Mucosa of stomach (tissue), 1 donor: ENCODE data around the gene FADD.

Experiments
- H3K27me3 ChIP-seq: one replicate; pipeline ENCODE4 v1.7.0; 2013; ENCODE audit warnings: mild to moderate bottlenecking, low read length; ENCODE audit not compliant: control insufficient read depth, insufficient read depth
- H3K36me3 ChIP-seq: one replicate; pipeline ENCODE4 v1.7.0; 2013; ENCODE audit warnings: low read length; ENCODE audit not compliant: control insufficient read depth, insufficient read depth
- H3K4me1 ChIP-seq: one replicate; pipeline ENCODE4 v1.7.0; 2013; ENCODE audit warnings: mild to moderate bottlenecking, low read length; ENCODE audit not compliant: control insufficient read depth, insufficient read depth
- H3K4me3 ChIP-seq: one replicate; pipeline ENCODE4 v1.7.0; 2013; ENCODE audit warnings: low read length
- H3K9ac ChIP-seq: one replicate; pipeline ENCODE4 v1.7.0; 2013; ENCODE audit warnings: mild to moderate bottlenecking, low read length, moderate library complexity
- H3K9me3 ChIP-seq: one replicate; pipeline ENCODE4 v1.7.0; 2013; ENCODE audit warnings: mild to moderate bottlenecking, low read length, moderate library complexity; ENCODE audit not compliant: control insufficient read depth
- donor health status: Pancreatic carcinoma.

The FADD gene

GRCh38 chr11:70251659-70252321, 48.7 kb downstream of the FADD start:
- Histone ChIP-seq H3K4me3 (no peak overlapping the region), H3K36me3 (no peaks in the 10 kb centered on the region), H3K27me3 (no peaks in the 10 kb centered on the region), H3K9ac (no peak overlapping the region), H3K9me3 (no peaks in the 10 kb centered on the region), H3K4me1 (no peaks in the 10 kb centered on the region)

- H3K4me3 ChIP-seq: no peak overlapping the region
- H3K27me3 ChIP-seq: no peaks in the 10 kb centered on the region
- no peak overlapping the region for H3K9ac ChIP-seq
- no peaks in the 10 kb centered on the region for H3K4me1 ChIP-seq
- H3K9me3 ChIP-seq: no peaks in the 10 kb centered on the region
- no peaks in the 10 kb centered on the region for H3K36me3 ChIP-seq
Measured at GRCh38 chr11:70252844-70253243, 49.7 kb downstream of the FADD start.

DNA sequence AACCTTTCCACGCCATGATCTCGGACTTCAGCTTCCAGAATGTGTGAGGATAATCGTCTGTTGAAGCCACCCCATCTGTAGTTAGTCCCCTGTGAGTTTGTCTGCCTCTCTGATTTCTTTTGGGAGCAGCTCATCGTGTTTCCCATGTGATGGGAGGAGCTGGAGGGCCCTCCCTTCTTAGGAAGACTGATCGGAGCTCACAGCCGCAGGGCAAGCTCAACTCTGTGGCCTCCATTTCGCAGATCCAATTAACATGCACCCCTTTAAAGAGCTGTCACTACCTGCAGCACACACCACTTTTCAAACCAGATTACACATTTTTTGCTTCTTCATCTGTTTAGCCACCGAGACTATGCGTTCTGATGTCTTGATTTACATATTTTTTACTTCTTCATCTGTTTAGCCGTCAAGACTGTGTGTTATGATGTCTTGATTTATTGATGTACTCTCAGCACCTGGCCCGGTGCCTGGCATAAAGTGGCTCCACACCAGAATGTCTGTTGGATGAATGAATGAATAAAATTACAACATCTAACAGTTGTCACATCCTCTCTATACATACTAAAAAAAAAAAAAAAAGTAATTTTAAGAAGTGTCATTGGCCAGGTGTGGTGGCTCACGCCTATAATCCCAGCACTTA, 52.5 kb downstream of the FADD start:
- Histone ChIP-seq H3K9me3 (no peaks in the 10 kb centered on the region), H3K36me3 (no peaks in the 10 kb centered on the region), H3K4me1 (no peaks in the 10 kb centered on the region), H3K9ac (no peak overlapping the region), H3K4me3 (no peak overlapping the region), H3K27me3 (no peaks in the 10 kb centered on the region)
